GM12864 (cell line): ENCODE measurements around the gene MBP.

Experiments
- DNase-seq: peaks from one replicate; pipeline ENCODE4 v3.0.0-alpha.2; 2011; ENCODE audit warnings: low read depth
- H3K4me3 ChIP-seq: 2 replicates; pipeline ENCODE4 v1.5.1; 2011; ENCODE audit warnings: mild to moderate bottlenecking, low read depth, low read length, control low read depth
- TF ChIP-seq, protein P1 (sequence below): IDR thresholded peaks from 2 replicates; pipeline ENCODE4 v1.5.1; 2011; ENCODE audit warnings: low read depth, mild to moderate bottlenecking, moderate library complexity, low read length, control low read depth, inconsistent platforms; ENCODE audit errors: missing control alignments

MBP gene

DNA sequence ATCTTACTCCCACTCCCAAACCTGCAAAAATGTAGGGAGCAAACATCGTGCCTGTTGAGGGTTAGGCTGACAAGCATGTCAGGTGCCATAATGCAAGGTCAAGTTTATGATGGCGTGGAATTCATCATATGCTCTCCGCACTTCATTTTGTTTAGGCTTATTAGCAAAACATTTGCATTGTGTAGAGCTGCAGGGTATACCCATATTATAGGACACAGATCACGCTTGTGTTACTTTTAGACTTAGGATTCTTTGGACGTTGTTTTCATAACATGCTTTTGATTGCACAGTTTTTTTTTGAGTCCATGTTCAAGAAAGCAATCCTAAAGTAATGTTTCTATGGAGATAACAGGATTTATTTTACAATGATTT is 22.9 kb downstream of the MBP start:
- TF ChIP-seq, protein P1, sequence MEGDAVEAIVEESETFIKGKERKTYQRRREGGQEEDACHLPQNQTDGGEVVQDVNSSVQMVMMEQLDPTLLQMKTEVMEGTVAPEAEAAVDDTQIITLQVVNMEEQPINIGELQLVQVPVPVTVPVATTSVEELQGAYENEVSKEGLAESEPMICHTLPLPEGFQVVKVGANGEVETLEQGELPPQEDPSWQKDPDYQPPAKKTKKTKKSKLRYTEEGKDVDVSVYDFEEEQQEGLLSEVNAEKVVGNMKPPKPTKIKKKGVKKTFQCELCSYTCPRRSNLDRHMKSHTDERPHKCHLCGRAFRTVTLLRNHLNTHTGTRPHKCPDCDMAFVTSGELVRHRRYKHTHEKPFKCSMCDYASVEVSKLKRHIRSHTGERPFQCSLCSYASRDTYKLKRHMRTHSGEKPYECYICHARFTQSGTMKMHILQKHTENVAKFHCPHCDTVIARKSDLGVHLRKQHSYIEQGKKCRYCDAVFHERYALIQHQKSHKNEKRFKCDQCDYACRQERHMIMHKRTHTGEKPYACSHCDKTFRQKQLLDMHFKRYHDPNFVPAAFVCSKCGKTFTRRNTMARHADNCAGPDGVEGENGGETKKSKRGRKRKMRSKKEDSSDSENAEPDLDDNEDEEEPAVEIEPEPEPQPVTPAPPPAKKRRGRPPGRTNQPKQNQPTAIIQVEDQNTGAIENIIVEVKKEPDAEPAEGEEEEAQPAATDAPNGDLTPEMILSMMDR = no peak
- no peak for DNase-seq
- no peak overlapping the region for H3K4me3 ChIP-seq

DNA sequence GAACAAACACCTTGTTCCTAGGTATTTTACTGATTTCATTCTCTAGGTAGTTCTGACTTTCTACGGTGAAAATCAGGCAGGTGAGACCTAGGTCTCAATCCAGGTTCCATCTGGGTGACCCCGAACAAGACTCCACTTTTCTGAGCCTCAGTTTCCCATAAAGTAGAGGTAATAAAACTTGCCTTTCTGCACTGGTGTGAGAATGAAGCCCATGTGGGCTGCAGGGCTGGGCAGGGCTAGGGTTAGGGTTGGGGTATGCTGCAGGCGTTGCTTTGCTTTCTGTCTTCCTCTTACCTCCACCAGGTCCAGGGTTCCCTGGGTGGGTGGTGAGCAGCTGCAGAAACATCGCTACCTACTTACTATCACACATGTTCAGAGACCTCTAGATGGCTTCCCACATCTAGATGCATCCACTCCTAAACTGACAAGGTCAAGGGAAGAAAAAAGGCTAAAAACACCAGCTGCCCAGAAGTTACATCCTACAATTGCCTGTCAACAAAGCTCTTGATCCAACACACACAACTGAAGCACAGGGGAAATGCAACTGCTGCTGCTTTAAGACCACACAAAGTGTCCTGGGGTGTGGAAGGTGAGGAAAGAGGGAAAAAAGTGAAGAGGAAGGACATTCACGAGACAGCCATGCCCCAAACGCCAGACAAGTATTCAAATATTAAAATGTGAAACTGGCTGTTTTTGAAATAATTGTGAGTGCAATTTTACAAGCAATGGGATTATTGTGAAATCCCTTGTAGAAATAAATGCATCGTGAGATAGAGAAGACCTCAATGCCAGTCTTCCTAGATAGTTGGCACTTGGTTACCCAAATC is 23.5 kb downstream of the MBP start:
- TF ChIP-seq, protein P1 = no peak
- DNase-seq = no peak
- no peak overlapping the region for H3K4me3 ChIP-seq

- no peak for DNase-seq
- H3K4me3 ChIP-seq = no peak overlapping the region; the same call in 1 of the 2 replicates
- TF ChIP-seq, protein P1 = no peak
These were observed 24.4 kb downstream of the MBP start for GRCh38 chr18:77108001-77108692.

DNA sequence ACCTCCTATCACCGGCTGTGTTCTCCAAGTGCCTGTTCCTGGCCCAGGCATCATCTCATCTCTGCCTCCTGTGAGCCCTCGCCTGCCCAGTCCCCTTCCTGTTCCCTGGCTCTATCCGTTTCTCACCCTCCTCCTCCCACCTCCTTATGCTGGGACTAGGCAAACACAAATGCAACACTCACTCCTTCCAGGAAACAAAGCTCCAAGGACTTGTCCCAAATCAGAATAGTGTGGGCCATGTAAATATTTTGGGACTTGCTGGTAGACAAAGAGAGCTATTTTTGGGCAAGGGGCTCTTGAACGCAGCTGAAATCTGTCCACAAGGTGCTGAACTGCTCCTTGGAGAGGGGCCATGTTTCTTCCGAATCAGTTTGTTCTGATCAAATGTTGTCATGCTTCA is 25.3 kb downstream of the MBP start:
- no peak overlapping the region for H3K4me3 ChIP-seq
- TF ChIP-seq, protein P1 = no peak
- DNase-seq = no peak

DNA sequence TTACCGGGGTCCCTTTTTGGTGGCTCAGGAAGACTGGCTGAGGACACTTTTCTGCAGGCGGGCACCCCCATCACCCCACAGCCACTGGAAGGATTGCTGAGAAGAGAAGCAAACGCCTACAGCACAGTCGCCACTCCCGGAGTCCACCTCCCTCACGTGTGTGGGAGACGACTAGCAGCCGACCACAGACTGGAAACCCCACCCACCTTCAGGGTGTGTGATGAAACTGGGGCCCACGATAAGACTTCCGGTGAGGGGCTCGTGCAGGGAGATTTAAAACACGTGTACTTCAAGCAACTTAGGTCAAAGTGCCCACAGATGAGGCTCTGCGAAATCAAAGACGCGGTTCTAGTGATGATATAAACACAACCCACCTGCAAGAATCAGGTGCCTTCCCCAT is 26.3 kb downstream of the MBP start:
- H3K4me3 ChIP-seq = no peak overlapping the region
- DNase-seq = no peak
- TF ChIP-seq, protein P1 = no peak

- TF ChIP-seq, protein P1 = no peak
- DNase-seq = no peak
- no peak overlapping the region for H3K4me3 ChIP-seq
These were observed 26.9 kb downstream of the MBP start for GRCh38 chr18:77105680-77106079.

DNA sequence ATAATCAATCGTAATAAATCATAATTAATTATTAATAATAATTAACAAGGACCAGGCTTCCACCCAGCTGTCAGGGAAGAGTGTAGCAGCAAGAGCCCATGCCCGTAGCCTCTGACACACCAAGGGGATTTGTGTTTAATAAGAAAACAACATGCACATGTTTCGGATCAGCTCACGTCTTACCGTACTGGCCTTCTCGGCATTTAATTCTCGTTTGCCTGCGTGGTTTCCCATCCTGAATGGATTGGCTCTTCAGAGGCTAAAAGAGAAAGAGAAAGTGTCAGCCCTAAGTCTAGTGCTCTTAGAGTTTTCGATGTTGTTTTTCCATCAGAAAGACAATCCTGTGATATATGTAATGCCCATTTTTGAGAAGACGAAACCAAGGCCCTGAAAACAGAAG is 27.6 kb downstream of the MBP start:
- TF ChIP-seq, protein P1 = no peak
- no peak for DNase-seq
- no peak overlapping the region for H3K4me3 ChIP-seq
